Measurements from ENCODE around the gene SUMO2. TPM values are rescaled to one million over a fixed set of nuclear protein-coding genes. Genes with fewer than 3 reads are reported as not detected.
A peak's percentile ranks its signal among the peaks of the same experiment; 100 is the strongest.

SUMO2 gene
- total and polyA plus RNA-seq, 2 of the 13 experiments (the other 11 are each of a cell fraction or from before 2014, with no cell fraction given): 337 to 553 TPM

DNA sequence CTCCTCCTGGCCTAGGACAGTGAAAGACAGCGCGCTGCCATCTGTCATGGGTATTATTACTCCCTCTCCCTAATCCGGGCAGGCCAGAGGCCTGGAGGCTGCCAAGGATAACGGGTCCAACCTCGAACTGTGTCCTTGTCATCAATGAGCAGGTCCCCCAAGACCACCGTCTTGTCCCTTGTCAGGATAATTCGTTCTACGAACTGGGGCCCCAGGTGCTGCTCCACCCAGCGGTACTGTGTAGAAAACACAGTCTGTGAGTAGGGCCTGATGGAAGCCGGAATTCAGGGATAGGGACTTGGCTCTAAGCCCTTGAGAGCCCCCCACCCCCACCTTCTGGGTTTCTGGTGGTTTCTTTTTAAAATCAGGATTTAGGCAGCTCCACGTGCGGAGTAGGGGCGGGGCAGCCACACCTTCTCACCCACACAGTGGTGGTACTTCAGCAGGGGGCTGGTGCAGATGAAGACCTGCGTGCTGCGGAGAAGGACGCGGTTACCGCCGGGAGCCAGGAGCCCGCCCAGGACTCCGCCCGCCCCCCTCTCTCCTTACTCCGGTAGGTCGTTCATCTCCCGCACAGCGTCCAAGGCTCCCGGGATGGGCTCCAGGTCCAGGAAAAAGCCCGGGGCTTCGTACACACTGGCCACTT lies 52.0 kb downstream of the SUMO2 start (continued):
- TF ChIP-seq, protein P1, sequence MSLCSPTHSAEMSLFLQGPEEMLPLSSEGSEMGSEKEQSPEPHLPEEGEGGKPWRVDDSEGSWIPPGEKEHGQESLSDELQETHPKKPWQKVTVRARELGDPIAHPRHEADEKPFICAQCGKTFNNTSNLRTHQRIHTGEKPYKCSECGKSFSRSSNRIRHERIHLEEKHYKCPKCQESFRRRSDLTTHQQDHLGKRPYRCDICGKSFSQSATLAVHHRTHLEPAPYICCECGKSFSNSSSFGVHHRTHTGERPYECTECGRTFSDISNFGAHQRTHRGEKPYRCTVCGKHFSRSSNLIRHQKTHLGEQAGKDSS (CRISPR knock-in tag; IDR thresholded peaks at IDR 0.05; ENCODE audit: borderline replicate concordance, low read depth): no peak
- no peak for TF ChIP-seq GTF3A (CRISPR knock-in tag; conservative IDR thresholded peaks at IDR 0.05)
- TF ChIP-seq ZNF451 (CRISPR knock-in tag; IDR thresholded peaks at IDR 0.05): no peak
- TF ChIP-seq, protein P2, sequence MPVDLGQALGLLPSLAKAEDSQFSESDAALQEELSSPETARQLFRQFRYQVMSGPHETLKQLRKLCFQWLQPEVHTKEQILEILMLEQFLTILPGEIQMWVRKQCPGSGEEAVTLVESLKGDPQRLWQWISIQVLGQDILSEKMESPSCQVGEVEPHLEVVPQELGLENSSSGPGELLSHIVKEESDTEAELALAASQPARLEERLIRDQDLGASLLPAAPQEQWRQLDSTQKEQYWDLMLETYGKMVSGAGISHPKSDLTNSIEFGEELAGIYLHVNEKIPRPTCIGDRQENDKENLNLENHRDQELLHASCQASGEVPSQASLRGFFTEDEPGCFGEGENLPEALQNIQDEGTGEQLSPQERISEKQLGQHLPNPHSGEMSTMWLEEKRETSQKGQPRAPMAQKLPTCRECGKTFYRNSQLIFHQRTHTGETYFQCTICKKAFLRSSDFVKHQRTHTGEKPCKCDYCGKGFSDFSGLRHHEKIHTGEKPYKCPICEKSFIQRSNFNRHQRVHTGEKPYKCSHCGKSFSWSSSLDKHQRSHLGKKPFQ (CRISPR knock-in tag; IDR thresholded peaks at IDR 0.05; ENCODE audit: insufficient replicate concordance): no peak
- no peak for TF ChIP-seq MTA1 (CRISPR knock-in tag; IDR thresholded peaks at IDR 0.05; ENCODE audit: borderline replicate concordance)
- TF ChIP-seq ZNF431 (CRISPR knock-in tag; IDR thresholded peaks at IDR 0.05; ENCODE audit: borderline replicate concordance, low read depth): 0 out of 2 replicates have a peak, but pooled peaks have one; percentile 11
- TF ChIP-seq DPF2 (CRISPR knock-in tag; IDR thresholded peaks at IDR 0.05; ENCODE audit: borderline replicate concordance, low read depth): no peak
- no peak for TF ChIP-seq ATF1 (CRISPR knock-in tag; IDR thresholded peaks at IDR 0.05)
- TF ChIP-seq HNRNPUL1 (IDR thresholded peaks at IDR 0.05; ENCODE audit: low read depth, low read length): no peak
- no peak for TF ChIP-seq KDM1A (CRISPR knock-in tag; IDR thresholded peaks at IDR 0.05)
- no peak for TF ChIP-seq KAT2B (IDR thresholded peaks at IDR 0.05; ENCODE audit: borderline replicate concordance, low read depth, low read length)
- TF ChIP-seq ZNF256 (CRISPR knock-in tag; conservative IDR thresholded peaks at IDR 0.05): 0 out of 2 replicates have a peak, but pooled peaks have one; percentile 24
- TF ChIP-seq KDM5A (IDR thresholded peaks at IDR 0.05; ENCODE audit: borderline replicate concordance, low read length): 0 out of 2 replicates have a peak, but pooled peaks have one; percentile 10
- TF ChIP-seq, protein P3, sequence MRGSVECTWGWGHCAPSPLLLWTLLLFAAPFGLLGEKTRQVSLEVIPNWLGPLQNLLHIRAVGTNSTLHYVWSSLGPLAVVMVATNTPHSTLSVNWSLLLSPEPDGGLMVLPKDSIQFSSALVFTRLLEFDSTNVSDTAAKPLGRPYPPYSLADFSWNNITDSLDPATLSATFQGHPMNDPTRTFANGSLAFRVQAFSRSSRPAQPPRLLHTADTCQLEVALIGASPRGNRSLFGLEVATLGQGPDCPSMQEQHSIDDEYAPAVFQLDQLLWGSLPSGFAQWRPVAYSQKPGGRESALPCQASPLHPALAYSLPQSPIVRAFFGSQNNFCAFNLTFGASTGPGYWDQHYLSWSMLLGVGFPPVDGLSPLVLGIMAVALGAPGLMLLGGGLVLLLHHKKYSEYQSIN (CRISPR knock-in tag; IDR thresholded peaks at IDR 0.05; ENCODE audit: borderline replicate concordance): no peak
- TF ChIP-seq NFE2L1 (CRISPR knock-in tag; IDR thresholded peaks at IDR 0.05; ENCODE audit: borderline replicate concordance): no peak
- no peak for TF ChIP-seq ZNF747 (CRISPR knock-in tag; IDR thresholded peaks at IDR 0.05; ENCODE audit: borderline replicate concordance)
- TF ChIP-seq, protein P4, sequence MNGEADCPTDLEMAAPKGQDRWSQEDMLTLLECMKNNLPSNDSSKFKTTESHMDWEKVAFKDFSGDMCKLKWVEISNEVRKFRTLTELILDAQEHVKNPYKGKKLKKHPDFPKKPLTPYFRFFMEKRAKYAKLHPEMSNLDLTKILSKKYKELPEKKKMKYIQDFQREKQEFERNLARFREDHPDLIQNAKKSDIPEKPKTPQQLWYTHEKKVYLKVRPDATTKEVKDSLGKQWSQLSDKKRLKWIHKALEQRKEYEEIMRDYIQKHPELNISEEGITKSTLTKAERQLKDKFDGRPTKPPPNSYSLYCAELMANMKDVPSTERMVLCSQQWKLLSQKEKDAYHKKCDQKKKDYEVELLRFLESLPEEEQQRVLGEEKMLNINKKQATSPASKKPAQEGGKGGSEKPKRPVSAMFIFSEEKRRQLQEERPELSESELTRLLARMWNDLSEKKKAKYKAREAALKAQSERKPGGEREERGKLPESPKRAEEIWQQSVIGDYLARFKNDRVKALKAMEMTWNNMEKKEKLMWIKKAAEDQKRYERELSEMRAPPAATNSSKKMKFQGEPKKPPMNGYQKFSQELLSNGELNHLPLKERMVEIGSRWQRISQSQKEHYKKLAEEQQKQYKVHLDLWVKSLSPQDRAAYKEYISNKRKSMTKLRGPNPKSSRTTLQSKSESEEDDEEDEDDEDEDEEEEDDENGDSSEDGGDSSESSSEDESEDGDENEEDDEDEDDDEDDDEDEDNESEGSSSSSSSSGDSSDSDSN (CRISPR knock-in tag; IDR thresholded peaks at IDR 0.05): no peak
- 0 out of 2 replicates have a peak, but pooled peaks have one; percentile 47 for TF ChIP-seq FOXM1 (CRISPR knock-in tag; IDR thresholded peaks at IDR 0.05)
- 0 out of 2 replicates have a peak, but pooled peaks have one; percentile 18 for TF ChIP-seq KLF15 (CRISPR knock-in tag; IDR thresholded peaks at IDR 0.05; ENCODE audit: borderline replicate concordance)
- peak; percentile 30; the same call in 1 of the 2 replicates for TF ChIP-seq GATAD1 (CRISPR knock-in tag; IDR thresholded peaks at IDR 0.05)
- TF ChIP-seq, protein P5, sequence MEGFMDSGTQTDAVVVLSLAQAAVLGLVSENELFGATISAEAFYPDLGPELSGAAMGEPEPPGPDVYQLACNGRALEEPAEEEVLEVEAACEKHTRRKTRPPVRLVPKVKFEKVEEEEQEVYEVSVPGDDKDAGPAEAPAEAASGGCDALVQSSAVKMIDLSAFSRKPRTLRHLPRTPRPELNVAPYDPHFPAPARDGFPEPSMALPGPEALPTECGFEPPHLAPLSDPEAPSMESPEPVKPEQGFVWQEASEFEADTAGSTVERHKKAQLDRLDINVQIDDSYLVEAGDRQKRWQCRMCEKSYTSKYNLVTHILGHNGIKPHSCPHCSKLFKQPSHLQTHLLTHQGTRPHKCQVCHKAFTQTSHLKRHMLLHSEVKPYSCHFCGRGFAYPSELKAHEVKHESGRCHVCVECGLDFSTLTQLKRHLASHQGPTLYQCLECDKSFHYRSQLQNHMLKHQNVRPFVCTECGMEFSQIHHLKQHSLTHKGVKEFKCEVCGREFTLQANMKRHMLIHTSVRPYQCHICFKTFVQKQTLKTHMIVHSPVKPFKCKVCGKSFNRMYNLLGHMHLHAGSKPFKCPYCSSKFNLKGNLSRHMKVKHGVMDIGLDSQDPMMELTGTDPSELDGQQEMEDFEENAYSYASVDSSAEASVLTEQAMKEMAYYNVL (CRISPR knock-in tag; IDR thresholded peaks at IDR 0.05; ENCODE audit: borderline replicate concordance): peak; percentile 19; the same call in 1 of the 2 replicates

Measured in HepG2 (cell line).